HG02571 (cell line): Measurements from ENCODE around the gene STEAP2.
"Not testable (repeated sequence)": the region's sequence is repeated elsewhere in the genome, so short reads cannot be mapped to it uniquely, and the experiment has no call there.

Experiments used
- ATAC-seq: cut with Tn5 transposase; IDR thresholded peaks from one replicate; pipeline ENCODE4 v1.9.1; 2021; ENCODE audit warnings: mild to moderate bottlenecking, moderate library complexity; ENCODE audit not compliant: unreplicated experiment

STEAP2 gene

GRCh38 chr7:90211391-90212148 lies at the start of gene STEAP2:
STEAP2 (plus strand) TSS chr7:90211740; CDS start chr7:90225083, 13,343 bp downstream.
- ATAC-seq, result peak; percentile 92

- ATAC-seq, result no peak
These were observed 48.0 kb upstream of the STEAP2 start for GRCh38 chr7:90163534-90163933.

- ATAC-seq, result no peak
These were observed 45.8 kb upstream of the STEAP2 start for GRCh38 chr7:90165724-90166123.

GRCh38 chr7:90166153-90166552 lies 45.4 kb upstream of the STEAP2 start:
- no peak for ATAC-seq

- no peak for ATAC-seq
These were observed 44.2 kb upstream of the STEAP2 start for GRCh38 chr7:90167361-90167760.

- no peak for ATAC-seq
These were observed 41.6 kb upstream of the STEAP2 start for GRCh38 chr7:90169891-90170290.

GRCh38 chr7:90172121-90172520 lies 39.4 kb upstream of the STEAP2 start:
- no peak for ATAC-seq

- ATAC-seq, result no peak
These were observed 38.9 kb upstream of the STEAP2 start for GRCh38 chr7:90172624-90173023.

- ATAC-seq, result peak; percentile 89
These were observed 38.3 kb upstream of the STEAP2 start for GRCh38 chr7:90173127-90173844.

- no peak for ATAC-seq
These were observed 35.9 kb upstream of the STEAP2 start for GRCh38 chr7:90175667-90176066.

GRCh38 chr7:90176195-90176594 lies 35.3 kb upstream of the STEAP2 start:
- ATAC-seq, result no peak

- ATAC-seq, result no peak
These were observed 33.4 kb upstream of the STEAP2 start for GRCh38 chr7:90178166-90178565.

- peak; percentile 92 for ATAC-seq
These were observed 32.8 kb upstream of the STEAP2 start for GRCh38 chr7:90178679-90179278.

- ATAC-seq, result no peak
These were observed 31.4 kb upstream of the STEAP2 start for GRCh38 chr7:90180011-90180585.

GRCh38 chr7:90180649-90181048 lies 30.9 kb upstream of the STEAP2 start:
- no peak for ATAC-seq

GRCh38 chr7:90181485-90181884 lies 30.1 kb upstream of the STEAP2 start:
- ATAC-seq, result no peak

- not testable (repeated sequence) for ATAC-seq
These were observed 25.2 kb upstream of the STEAP2 start for GRCh38 chr7:90186290-90186689.

- no peak for ATAC-seq
These were observed 24.0 kb upstream of the STEAP2 start for GRCh38 chr7:90187507-90188050.

- ATAC-seq, result peak; percentile 71
These were observed 23.3 kb upstream of the STEAP2 start for GRCh38 chr7:90188281-90188680.

GRCh38 chr7:90190995-90191394 lies 20.5 kb upstream of the STEAP2 start:
- no peak for ATAC-seq

GRCh38 chr7:90191648-90192047 lies 19.9 kb upstream of the STEAP2 start:
- no peak for ATAC-seq
